Endodermal cell (in vitro differentiated cells): Measurements from ENCODE around the gene CORO6. TPM values are rescaled to one million over a fixed set of nuclear protein-coding genes. Genes with fewer than 3 reads are reported as not detected.

ENCODE experiments used
- DNase-seq: peaks from one replicate; pipeline ENCODE4 v3.0.0-alpha.2; 2017
- H3K27ac ChIP-seq: 2 replicates; pipeline ENCODE4 v1.5.1; 2013; ENCODE audit warnings: mild to moderate bottlenecking, low read depth, low read length, moderate library complexity
- H3K27me3 ChIP-seq: 2 replicates; pipeline ENCODE4 v1.6.1; 2013; ENCODE audit warnings: mild to moderate bottlenecking, low read length, moderate library complexity; ENCODE audit not compliant: insufficient read depth, control insufficient read depth, poor library complexity, severe bottlenecking
- H3K36me3 ChIP-seq: 2 replicates; pipeline ENCODE4 v1.7.0; 2013; ENCODE audit warnings: mild to moderate bottlenecking, low read length, moderate library complexity; ENCODE audit not compliant: control insufficient read depth, insufficient read depth
- H3K4me1 ChIP-seq: one replicate; pipeline ENCODE4 v1.7.0; 2013; ENCODE audit warnings: low read length; ENCODE audit not compliant: control insufficient read depth, insufficient read depth
- H3K4me3 ChIP-seq: 2 replicates; pipeline ENCODE4 v1.5.1; 2013; ENCODE audit warnings: mild to moderate bottlenecking, low read length, moderate library complexity
- H3K9ac ChIP-seq: 2 replicates; pipeline ENCODE4 v1.6.1; 2013; ENCODE audit warnings: mild to moderate bottlenecking, low read length, moderate library complexity; ENCODE audit not compliant: poor library complexity, severe bottlenecking; ENCODE audit errors: extremely low read depth
- H3K9me3 ChIP-seq: 2 replicates; pipeline ENCODE4 v1.6.1; 2013; ENCODE audit warnings: mild to moderate bottlenecking, low read length, moderate library complexity; ENCODE audit not compliant: control insufficient read depth
- H3K27ac Mint-ChIP-seq: 2 replicates; pipeline ENCODE4 v1.8.0; 2020; ENCODE audit warnings: mixed read lengths
- H3K27me3 Mint-ChIP-seq: 2 replicates; pipeline ENCODE4 v1.8.0; 2021; ENCODE audit warnings: mild to moderate bottlenecking, mixed read lengths; ENCODE audit not compliant: insufficient read depth
- H3K36me3 Mint-ChIP-seq: 2 replicates; pipeline ENCODE4 v1.8.0; 2020; ENCODE audit warnings: low read depth, mixed read lengths
- H3K4me1 Mint-ChIP-seq: 2 replicates; pipeline ENCODE4 v1.8.0; 2020; ENCODE audit warnings: mixed read lengths
- H3K4me3 Mint-ChIP-seq: 2 replicates; pipeline ENCODE4 v1.8.0; 2020; ENCODE audit warnings: mild to moderate bottlenecking, moderate library complexity, mixed read lengths
- H3K9me3 Mint-ChIP-seq: 2 replicates; pipeline ENCODE4 v1.8.0; 2020; ENCODE audit warnings: mild to moderate bottlenecking, mixed read lengths
- WGBS, 2 experiments: methylation state at CpG; one replicate each; pipeline versions ENCODE4 v1.1.5 to v1.1.7; 2013; ENCODE audit warnings: missing lambda C conversion rate in 2 of 2, mixed read lengths in 1 of 2; ENCODE audit not compliant: insufficient coverage in 1 of 2, insufficient read length in 1 of 2; 5-methylcytosine and 5-hydroxymethylcytosine counted together
- total RNA-seq, 2 donors: library from RNA; stranded (reverse); fragmentation: NEBNext Ultra II Directional in 1 of 2; extraction: Animal tissue kit (Norgen Biotek cat#: 25700) in 1 of 2; gene quantifications; 2 replicates in 1 of 2; 3 replicates in 1 of 2; pipeline ENCODE4 v1.2.1, GENCODE V29; 2021
- TF ChIP-seq, protein P1 (sequence below): fragments of 200-600 bp; sonication (generic); conservative IDR thresholded peaks from 2 replicates; pipeline ENCODE4 v1.5.0; 2021; ENCODE audit warnings: antibody characterized with exemption, mild to moderate bottlenecking

CORO6 gene
- total RNA-seq, 2 donors from 2014 or later: 0.86 to 1.00 TPM

- no peaks in the 10 kb centered on the region for H3K36me3 Mint-ChIP-seq
- Histone ChIP-seq H3K36me3 (no peaks in the 10 kb centered on the region), H3K4me3 (no peak overlapping the region), H3K27me3 (no peaks in the 10 kb centered on the region), H3K4me1 (no peaks in the 10 kb centered on the region), H3K27ac (no peak overlapping the region), H3K9me3 (no peaks in the 10 kb centered on the region), H3K9ac (no peak overlapping the region)
- H3K4me3 Mint-ChIP-seq: no peak overlapping the region
- H3K27me3 Mint-ChIP-seq: no peaks in the 10 kb centered on the region
- no peak overlapping the region for H3K27ac Mint-ChIP-seq
- TF ChIP-seq, protein P1, sequence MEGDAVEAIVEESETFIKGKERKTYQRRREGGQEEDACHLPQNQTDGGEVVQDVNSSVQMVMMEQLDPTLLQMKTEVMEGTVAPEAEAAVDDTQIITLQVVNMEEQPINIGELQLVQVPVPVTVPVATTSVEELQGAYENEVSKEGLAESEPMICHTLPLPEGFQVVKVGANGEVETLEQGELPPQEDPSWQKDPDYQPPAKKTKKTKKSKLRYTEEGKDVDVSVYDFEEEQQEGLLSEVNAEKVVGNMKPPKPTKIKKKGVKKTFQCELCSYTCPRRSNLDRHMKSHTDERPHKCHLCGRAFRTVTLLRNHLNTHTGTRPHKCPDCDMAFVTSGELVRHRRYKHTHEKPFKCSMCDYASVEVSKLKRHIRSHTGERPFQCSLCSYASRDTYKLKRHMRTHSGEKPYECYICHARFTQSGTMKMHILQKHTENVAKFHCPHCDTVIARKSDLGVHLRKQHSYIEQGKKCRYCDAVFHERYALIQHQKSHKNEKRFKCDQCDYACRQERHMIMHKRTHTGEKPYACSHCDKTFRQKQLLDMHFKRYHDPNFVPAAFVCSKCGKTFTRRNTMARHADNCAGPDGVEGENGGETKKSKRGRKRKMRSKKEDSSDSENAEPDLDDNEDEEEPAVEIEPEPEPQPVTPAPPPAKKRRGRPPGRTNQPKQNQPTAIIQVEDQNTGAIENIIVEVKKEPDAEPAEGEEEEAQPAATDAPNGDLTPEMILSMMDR: no peak
- H3K9me3 Mint-ChIP-seq: no peaks in the 10 kb centered on the region
- DNase-seq: no peak
- no peaks in the 10 kb centered on the region for H3K4me1 Mint-ChIP-seq
- 87 to 100% methylated on average over 3 to 5 of the region's 5 CpGs for WGBS, 2 experiments
Measured at GRCh38 chr17:29645515-29646051, 22.9 kb upstream of the CORO6 start.

DNA sequence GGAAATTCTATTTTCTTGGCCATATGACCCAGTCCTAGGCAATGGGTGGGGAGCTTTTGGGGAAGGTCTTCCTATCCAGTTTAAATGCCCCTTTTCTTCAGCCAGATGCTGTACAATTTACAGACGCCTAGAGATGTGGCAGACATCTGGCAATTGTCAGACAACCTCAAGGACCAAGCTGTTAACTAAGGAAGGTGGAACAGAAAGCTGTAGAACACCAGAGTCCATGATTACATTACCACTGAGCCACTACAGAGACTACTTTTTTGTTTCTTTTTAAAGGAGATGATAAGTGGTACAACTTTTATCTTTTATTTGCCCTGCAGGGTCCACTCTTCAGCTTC is 21.1 kb upstream of the CORO6 start:
- WGBS, 2 experiments: 100% methylated on average over 1 of the region's 1 CpG
- no peaks in the 10 kb centered on the region for H3K36me3 Mint-ChIP-seq
- Histone ChIP-seq H3K27ac (no peak overlapping the region), H3K9me3 (no peaks in the 10 kb centered on the region), H3K27me3 (no peaks in the 10 kb centered on the region), H3K9ac (no peak overlapping the region), H3K4me1 (no peaks in the 10 kb centered on the region), H3K4me3 (no peak overlapping the region), H3K36me3 (no peaks in the 10 kb centered on the region)
- H3K4me3 Mint-ChIP-seq: no peak overlapping the region
- no peaks in the 10 kb centered on the region for H3K9me3 Mint-ChIP-seq
- H3K27me3 Mint-ChIP-seq: no peaks in the 10 kb centered on the region
- DNase-seq: no peak
- peaks cover 4% of the 10 kb centered on the region for H3K4me1 Mint-ChIP-seq
- peak overlapping the region; percentile 48 for H3K27ac Mint-ChIP-seq
- TF ChIP-seq, protein P1: no peak

- Histone ChIP-seq H3K9ac (no peak overlapping the region), H3K4me3 (no peak overlapping the region), H3K27ac (no peak overlapping the region), H3K4me1 (no peaks in the 10 kb centered on the region), H3K36me3 (no peaks in the 10 kb centered on the region), H3K9me3 (no peaks in the 10 kb centered on the region), H3K27me3 (no peaks in the 10 kb centered on the region)
- DNase-seq: no peak
- Mint-ChIP-seq H3K36me3 (no peaks in the 10 kb centered on the region), H3K27me3 (no peaks in the 10 kb centered on the region), H3K27ac (peak overlapping the region; percentile 2), H3K4me3 (no peak overlapping the region), H3K4me1 (peaks cover 4% of the 10 kb centered on the region), H3K9me3 (no peaks in the 10 kb centered on the region)
- TF ChIP-seq, protein P1: no peak
- WGBS, 2 experiments: 81 to 88% methylated on average over 1 of the region's 2 CpGs
Measured at GRCh38 chr17:29642171-29642611, 19.5 kb upstream of the CORO6 start.
